Measurements from ENCODE around the gene ETV5. TPM values are rescaled to one million over a fixed set of nuclear protein-coding genes. Genes with fewer than 3 reads are reported as not detected.

Gene ETV5
- total and polyA plus RNA-seq, 2 donors (not counting 1 experiment from before 2014, with no cell fraction given): 23.1 to 24.9 TPM

DNA sequence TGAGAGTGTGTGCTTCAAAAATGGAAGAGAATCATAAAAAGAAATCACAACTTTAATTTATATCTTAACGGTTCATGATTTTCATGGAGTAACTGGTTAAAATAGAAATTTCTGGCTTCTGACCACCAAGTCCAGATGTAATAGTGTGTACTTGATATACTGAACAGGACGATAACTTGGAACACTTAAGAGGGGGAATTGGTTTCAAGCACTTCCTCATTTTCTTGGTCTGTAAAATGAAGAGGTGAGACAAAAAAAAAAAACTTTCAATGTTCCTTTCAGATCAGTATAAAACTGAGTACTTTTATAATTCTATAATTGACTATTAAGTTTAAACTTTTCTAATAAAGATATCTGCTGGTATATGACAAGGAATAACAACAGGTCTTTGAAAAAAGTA lies 107.0 kb downstream of the ETV5 start:
- no peak overlapping the region for H3K4me2 ChIP-seq (ENCODE audit: extremely low read depth, insufficient read depth, low read length)
- no peaks in the 10 kb centered on the region for H4K20me1 ChIP-seq (ENCODE audit: control insufficient read depth, extremely low read depth, insufficient read depth, low read length)
- H2AFZ ChIP-seq (ENCODE audit: low read length): no peak overlapping the region
- no peak overlapping the region for H3K4me3 ChIP-seq (replicated peaks in 1 of 4; ENCODE audit: control extremely low read depth in 1 of 4, insufficient read depth in 1 of 4, low read depth in 3 of 4, low read length in 4 of 4)
- no peaks in the 10 kb centered on the region for H3K4me1 ChIP-seq (ENCODE audit: control insufficient read depth, extremely low read depth, insufficient read depth, low read length)
- H3K36me3 ChIP-seq (ENCODE audit: control insufficient read depth, insufficient read depth, low read length): no peaks in the 10 kb centered on the region
- H3K9me3 ChIP-seq (ENCODE audit: control insufficient read depth, insufficient read depth, low read depth, low read length): no peaks in the 10 kb centered on the region
- no peaks in the 10 kb centered on the region for H3K27me3 ChIP-seq (ENCODE audit: control insufficient read depth, insufficient read depth, low read length)
- no peak overlapping the region for H3K9ac ChIP-seq (ENCODE audit: insufficient read depth, low read length)
- no peak overlapping the region for H3K27ac ChIP-seq (ENCODE audit: insufficient read depth, low read length)
- no peak for DNase-seq (ENCODE audit: low read depth in 2 of 2)
- TF ChIP-seq, protein P1, sequence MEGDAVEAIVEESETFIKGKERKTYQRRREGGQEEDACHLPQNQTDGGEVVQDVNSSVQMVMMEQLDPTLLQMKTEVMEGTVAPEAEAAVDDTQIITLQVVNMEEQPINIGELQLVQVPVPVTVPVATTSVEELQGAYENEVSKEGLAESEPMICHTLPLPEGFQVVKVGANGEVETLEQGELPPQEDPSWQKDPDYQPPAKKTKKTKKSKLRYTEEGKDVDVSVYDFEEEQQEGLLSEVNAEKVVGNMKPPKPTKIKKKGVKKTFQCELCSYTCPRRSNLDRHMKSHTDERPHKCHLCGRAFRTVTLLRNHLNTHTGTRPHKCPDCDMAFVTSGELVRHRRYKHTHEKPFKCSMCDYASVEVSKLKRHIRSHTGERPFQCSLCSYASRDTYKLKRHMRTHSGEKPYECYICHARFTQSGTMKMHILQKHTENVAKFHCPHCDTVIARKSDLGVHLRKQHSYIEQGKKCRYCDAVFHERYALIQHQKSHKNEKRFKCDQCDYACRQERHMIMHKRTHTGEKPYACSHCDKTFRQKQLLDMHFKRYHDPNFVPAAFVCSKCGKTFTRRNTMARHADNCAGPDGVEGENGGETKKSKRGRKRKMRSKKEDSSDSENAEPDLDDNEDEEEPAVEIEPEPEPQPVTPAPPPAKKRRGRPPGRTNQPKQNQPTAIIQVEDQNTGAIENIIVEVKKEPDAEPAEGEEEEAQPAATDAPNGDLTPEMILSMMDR (conservative IDR thresholded peaks at IDR 0.05 in 1 of 2, IDR thresholded peaks at IDR 0.05 in 1 of 2; ENCODE audit: low read depth in 1 of 2, low read length in 2 of 2): no peak
- TF ChIP-seq EZH2 (IDR thresholded peaks at IDR 0.05; ENCODE audit: low read length, missing control alignments): no peak
- H3K79me2 ChIP-seq (ENCODE audit: control insufficient read depth, insufficient read depth, low read length): no peaks in the 10 kb centered on the region

DNA sequence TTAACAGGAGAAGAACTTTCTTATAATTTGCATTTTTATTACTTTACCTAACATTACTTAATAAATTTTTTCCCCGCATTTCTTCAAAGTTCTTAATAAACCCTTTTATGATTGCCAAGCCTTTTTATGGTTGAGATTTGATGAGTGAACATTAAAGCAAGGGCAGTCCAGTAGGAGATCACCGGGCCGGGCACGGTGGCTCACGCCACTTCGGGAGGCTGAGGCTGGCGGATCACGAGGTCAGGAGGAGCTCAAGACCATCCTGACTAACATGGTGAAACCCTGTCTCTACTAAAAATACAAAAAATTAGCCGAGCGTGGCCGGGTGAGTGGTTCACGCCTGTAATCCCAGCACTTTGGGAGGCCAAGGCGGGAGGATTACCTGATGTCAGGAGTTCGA lies 109.7 kb downstream of the ETV5 start:
- H4K20me1 ChIP-seq (ENCODE audit: control insufficient read depth, extremely low read depth, insufficient read depth, low read length): no peaks in the 10 kb centered on the region
- no peak overlapping the region for H3K4me3 ChIP-seq (replicated peaks in 1 of 4; ENCODE audit: control extremely low read depth in 1 of 4, insufficient read depth in 1 of 4, low read depth in 3 of 4, low read length in 4 of 4)
- peaks cover 5% of the 10 kb centered on the region for H3K4me1 ChIP-seq (ENCODE audit: control insufficient read depth, extremely low read depth, insufficient read depth, low read length)
- no peaks in the 10 kb centered on the region for H3K36me3 ChIP-seq (ENCODE audit: control insufficient read depth, insufficient read depth, low read length)
- no peak overlapping the region for H3K27ac ChIP-seq (ENCODE audit: insufficient read depth, low read length)
- H3K27me3 ChIP-seq (ENCODE audit: control insufficient read depth, insufficient read depth, low read length): no peaks in the 10 kb centered on the region
- no peak for TF ChIP-seq EZH2 (IDR thresholded peaks at IDR 0.05; ENCODE audit: low read length, missing control alignments)
- TF ChIP-seq, protein P1 (conservative IDR thresholded peaks at IDR 0.05 in 1 of 2, IDR thresholded peaks at IDR 0.05 in 1 of 2; ENCODE audit: low read depth in 1 of 2, low read length in 2 of 2): no peak
- no peak for DNase-seq (ENCODE audit: low read depth in 2 of 2)
- no peak overlapping the region for H3K4me2 ChIP-seq (ENCODE audit: extremely low read depth, insufficient read depth, low read length)
- H3K9me3 ChIP-seq (ENCODE audit: control insufficient read depth, insufficient read depth, low read depth, low read length): no peaks in the 10 kb centered on the region
- no peak overlapping the region for H2AFZ ChIP-seq (ENCODE audit: low read length)
- no peaks in the 10 kb centered on the region for H3K79me2 ChIP-seq (ENCODE audit: control insufficient read depth, insufficient read depth, low read length)
- no peak overlapping the region for H3K9ac ChIP-seq (ENCODE audit: insufficient read depth, low read length)

DNA sequence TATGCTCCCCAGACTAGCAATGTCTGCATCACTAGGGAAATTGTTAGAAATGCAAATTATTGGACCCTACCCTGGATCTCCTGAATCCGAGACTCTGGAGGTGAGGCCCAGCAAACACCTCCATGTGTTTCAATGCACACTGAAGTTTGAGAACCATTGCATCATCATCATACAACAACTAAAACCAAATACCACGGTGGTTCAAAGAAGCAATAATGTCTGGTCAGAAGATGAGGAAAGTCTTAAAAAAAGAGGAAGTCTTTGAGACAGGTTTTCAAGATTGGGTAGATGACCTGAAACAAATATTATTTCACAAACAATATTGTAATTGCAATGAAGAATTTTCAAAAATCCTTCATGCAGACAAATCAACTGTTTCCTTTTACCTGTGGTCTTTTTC lies 110.8 kb downstream of the ETV5 start:
- no peaks in the 10 kb centered on the region for H3K79me2 ChIP-seq (ENCODE audit: control insufficient read depth, insufficient read depth, low read length)
- H4K20me1 ChIP-seq (ENCODE audit: control insufficient read depth, extremely low read depth, insufficient read depth, low read length): no peaks in the 10 kb centered on the region
- peaks cover 8% of the 10 kb centered on the region for H3K4me1 ChIP-seq (ENCODE audit: control insufficient read depth, extremely low read depth, insufficient read depth, low read length)
- H3K4me2 ChIP-seq (ENCODE audit: extremely low read depth, insufficient read depth, low read length): no peak overlapping the region
- no peak for TF ChIP-seq EZH2 (IDR thresholded peaks at IDR 0.05; ENCODE audit: low read length, missing control alignments)
- TF ChIP-seq, protein P1 (conservative IDR thresholded peaks at IDR 0.05 in 1 of 2, IDR thresholded peaks at IDR 0.05 in 1 of 2; ENCODE audit: low read depth in 1 of 2, low read length in 2 of 2): no peak
- no peak overlapping the region for H3K4me3 ChIP-seq (replicated peaks in 1 of 4; ENCODE audit: control extremely low read depth in 1 of 4, insufficient read depth in 1 of 4, low read depth in 3 of 4, low read length in 4 of 4)
- no peak for DNase-seq (ENCODE audit: low read depth in 2 of 2)
- H3K27ac ChIP-seq (ENCODE audit: insufficient read depth, low read length): no peak overlapping the region
- H3K27me3 ChIP-seq (ENCODE audit: control insufficient read depth, insufficient read depth, low read length): no peaks in the 10 kb centered on the region
- H2AFZ ChIP-seq (ENCODE audit: low read length): no peak overlapping the region
- H3K9ac ChIP-seq (ENCODE audit: insufficient read depth, low read length): no peak overlapping the region
- H3K9me3 ChIP-seq (ENCODE audit: control insufficient read depth, insufficient read depth, low read depth, low read length): no peaks in the 10 kb centered on the region
- H3K36me3 ChIP-seq (ENCODE audit: control insufficient read depth, insufficient read depth, low read length): no peaks in the 10 kb centered on the region

Data from fibroblast of lung (primary cell).